ENCODE results near the gene PMEPA1. TPM values are rescaled to one million over a fixed set of nuclear protein-coding genes. Genes with fewer than 3 reads are reported as not detected.

Gene PMEPA1
- total RNA-seq, 2 experiments from 2014 or later = 0.37 TPM; not detected in 1

- no peak for ATAC-seq
- Mint-ChIP-seq H3K4me1 (ENCODE audit: low read depth) (peaks cover 23% of the 10 kb centered on the region), H3K36me3 (ENCODE audit: low read depth) (peaks cover 22% of the 10 kb centered on the region), H3K27ac (no peak overlapping the region), H3K4me3 (no peak overlapping the region), H3K9me3 (ENCODE audit: insufficient read depth) (no peaks in the 10 kb centered on the region), H3K27me3 (ENCODE audit: low read depth) (no peaks in the 10 kb centered on the region)
- ChIA-PET POLR2A (no interaction called here), CTCF (no interaction called here)
- no peak for DNase-seq
Measured at GRCh38 chr20:57613481-57613921, 96.3 kb downstream of the PMEPA1 start.

GRCh38 chr20:57612916-57613315, 96.9 kb downstream of the PMEPA1 start:
- ATAC-seq = no peak
- Mint-ChIP-seq H3K4me3 (no peak overlapping the region), H3K4me1 (ENCODE audit: low read depth) (peaks cover 18% of the 10 kb centered on the region), H3K36me3 (ENCODE audit: low read depth) (peaks cover 22% of the 10 kb centered on the region), H3K27me3 (ENCODE audit: low read depth) (no peaks in the 10 kb centered on the region), H3K27ac (no peak overlapping the region), H3K9me3 (ENCODE audit: insufficient read depth) (no peaks in the 10 kb centered on the region)
- no peak for DNase-seq
- POLR2A ChIA-PET = no interaction called here
- CTCF ChIA-PET = interaction anchor here (1.2 kb wide), 1 partner anchor 41 kb away, joined by 4 read pairs; no protein-coding TSS in a partner anchor

- H3K4me3 Mint-ChIP-seq = no peak overlapping the region
- DNase-seq = no peak
- POLR2A ChIA-PET = no interaction called here
- H3K36me3 Mint-ChIP-seq (ENCODE audit: low read depth) = peaks cover 24% of the 10 kb centered on the region
- ATAC-seq = no peak
- no peaks in the 10 kb centered on the region for H3K9me3 Mint-ChIP-seq (ENCODE audit: insufficient read depth)
- CTCF ChIA-PET = interaction anchor here (1.2 to 1.7 kb wide), 3 partner anchors 10 to 41 kb away, joined by 3 to 5 read pairs (median 4); no protein-coding TSS in a partner anchor
- H3K27me3 Mint-ChIP-seq (ENCODE audit: low read depth) = no peaks in the 10 kb centered on the region
- peaks cover 13% of the 10 kb centered on the region for H3K4me1 Mint-ChIP-seq (ENCODE audit: low read depth)
- H3K27ac Mint-ChIP-seq = no peak overlapping the region
Measured at GRCh38 chr20:57612436-57612835, 97.4 kb downstream of the PMEPA1 start.

GRCh38 chr20:57611586-57612311, 98.1 kb downstream of the PMEPA1 start:
- Mint-ChIP-seq H3K9me3 (ENCODE audit: insufficient read depth) (no peaks in the 10 kb centered on the region), H3K4me3 (no peak overlapping the region), H3K36me3 (ENCODE audit: low read depth) (peaks cover 24% of the 10 kb centered on the region), H3K27ac (no peak overlapping the region), H3K4me1 (ENCODE audit: low read depth) (peaks cover 6% of the 10 kb centered on the region), H3K27me3 (ENCODE audit: low read depth) (no peaks in the 10 kb centered on the region)
- DNase-seq = no peak
- CTCF ChIA-PET = interaction anchor here (1.2 to 1.7 kb wide), 4 partner anchors 11 to 42 kb away, joined by 3 to 5 read pairs (median 4); no protein-coding TSS in a partner anchor
- POLR2A ChIA-PET = no interaction called here
- ATAC-seq = no peak

GRCh38 chr20:57610261-57610952, 99.4 kb downstream of the PMEPA1 start:
- H3K36me3 Mint-ChIP-seq (ENCODE audit: low read depth) = peaks cover 24% of the 10 kb centered on the region
- CTCF ChIA-PET = interaction anchor here (0.9 to 1.7 kb wide), 5 partner anchors 10 to 71 kb away, joined by 3 to 5 read pairs (median 3); no protein-coding TSS in a partner anchor
- peaks cover under 1% of the 10 kb centered on the region for H3K4me1 Mint-ChIP-seq (ENCODE audit: low read depth)

GRCh38 chr20:57609842-57610167, 100.0 kb downstream of the PMEPA1 start:
- ChIA-PET CTCF (interaction anchor here (0.9 to 1.6 kb wide), 2 partner anchors 9 to 72 kb away, joined by 3 to 5 read pairs; no protein-coding TSS in a partner anchor), POLR2A (interaction anchor here (0.5 to 1.3 kb wide), 2 partner anchors 10 to 78 kb away, joined by 3 to 4 read pairs; partner anchors contain the start of gene ZBP1)
- ATAC-seq (no peak), DNase-seq (no peak)
- peaks cover 7% of the 10 kb centered on the region for H3K4me1 Mint-ChIP-seq (ENCODE audit: low read depth)
- no peak overlapping the region for H3K4me3 Mint-ChIP-seq
- H3K36me3 Mint-ChIP-seq (ENCODE audit: low read depth) = peaks cover 24% of the 10 kb centered on the region
- no peaks in the 10 kb centered on the region for H3K27me3 Mint-ChIP-seq (ENCODE audit: low read depth)
- H3K27ac Mint-ChIP-seq = no peak overlapping the region
- H3K9me3 Mint-ChIP-seq (ENCODE audit: insufficient read depth) = no peaks in the 10 kb centered on the region

More at GRCh38 chr20:57610261-57610952, 99.4 kb downstream of the PMEPA1 start:
- no peak overlapping the region for H3K4me3 Mint-ChIP-seq
- H3K27me3 Mint-ChIP-seq (ENCODE audit: low read depth) = no peaks in the 10 kb centered on the region
- ATAC-seq = no peak
- no peak overlapping the region for H3K27ac Mint-ChIP-seq
- POLR2A ChIA-PET = interaction anchor here (0.5 to 1.3 kb wide), 2 partner anchors 10 to 77 kb away, joined by 3 to 4 read pairs; partner anchors contain the start of gene ZBP1
- no peaks in the 10 kb centered on the region for H3K9me3 Mint-ChIP-seq (ENCODE audit: insufficient read depth)
- no peak for DNase-seq

GRCh38 chr20:57609086-57609841, 100.6 kb downstream of the PMEPA1 start:
- Mint-ChIP-seq H3K27ac (no peak overlapping the region), H3K4me1 (ENCODE audit: low read depth) (peaks cover 10% of the 10 kb centered on the region), H3K9me3 (ENCODE audit: insufficient read depth) (no peaks in the 10 kb centered on the region), H3K36me3 (ENCODE audit: low read depth) (peaks cover 21% of the 10 kb centered on the region), H3K4me3 (no peak overlapping the region), H3K27me3 (ENCODE audit: low read depth) (no peaks in the 10 kb centered on the region)
- ATAC-seq = no peak
- ChIA-PET POLR2A (interaction anchor here (1.3 kb wide), 1 partner anchor 11 kb away, joined by 4 read pairs; the partner anchor contains the start of gene ZBP1), CTCF (no interaction called here)
- DNase-seq = no peak

GRCh38 chr20:57608516-57608915, 101.3 kb downstream of the PMEPA1 start:
- Mint-ChIP-seq H3K9me3 (ENCODE audit: insufficient read depth) (no peaks in the 10 kb centered on the region), H3K27ac (no peak overlapping the region), H3K27me3 (ENCODE audit: low read depth) (no peaks in the 10 kb centered on the region), H3K4me1 (ENCODE audit: low read depth) (peaks cover 10% of the 10 kb centered on the region), H3K36me3 (ENCODE audit: low read depth) (peaks cover 19% of the 10 kb centered on the region), H3K4me3 (no peak overlapping the region)
- CTCF ChIA-PET = interaction anchor here (0.6 kb wide), 1 partner anchor 14 kb away, joined by 3 read pairs; no protein-coding TSS in a partner anchor
- no peak for ATAC-seq
- no peak for DNase-seq
- POLR2A ChIA-PET = no interaction called here

- Mint-ChIP-seq H3K27me3 (ENCODE audit: low read depth) (no peaks in the 10 kb centered on the region), H3K9me3 (ENCODE audit: insufficient read depth) (no peaks in the 10 kb centered on the region), H3K4me1 (ENCODE audit: low read depth) (peaks cover 13% of the 10 kb centered on the region), H3K4me3 (no peak overlapping the region), H3K36me3 (ENCODE audit: low read depth) (peaks cover 11% of the 10 kb centered on the region), H3K27ac (no peak overlapping the region)
- CTCF ChIA-PET = interaction anchor here (1.0 to 2.9 kb wide), 5 partner anchors 9 to 574 kb away, joined by 3 to 18 read pairs (median 4); partner anchors contain the start of gene ZBP1
- no peak for ATAC-seq
- DNase-seq = no peak
- POLR2A ChIA-PET = interaction anchor here (1.1 kb wide), 1 partner anchor 10 kb away, joined by 3 read pairs; no protein-coding TSS in a partner anchor
Measured at GRCh38 chr20:57605878-57606277, 103.9 kb downstream of the PMEPA1 start.

GRCh38 chr20:57605045-57605444, 104.8 kb downstream of the PMEPA1 start:
- DNase-seq (no peak), ATAC-seq (no peak)
- CTCF ChIA-PET = no interaction called here
- H3K36me3 Mint-ChIP-seq (ENCODE audit: low read depth) = peaks cover 6% of the 10 kb centered on the region
- no peak overlapping the region for H3K4me3 Mint-ChIP-seq
- H3K4me1 Mint-ChIP-seq (ENCODE audit: low read depth) = peaks cover 19% of the 10 kb centered on the region
- H3K9me3 Mint-ChIP-seq (ENCODE audit: insufficient read depth) = no peaks in the 10 kb centered on the region
- POLR2A ChIA-PET = no interaction called here
- peaks cover 1% of the 10 kb centered on the region for H3K27me3 Mint-ChIP-seq (ENCODE audit: low read depth)
- H3K27ac Mint-ChIP-seq = no peak overlapping the region

GRCh38 chr20:57603120-57603519, 106.7 kb downstream of the PMEPA1 start:
- POLR2A ChIA-PET = interaction anchor here (0.7 kb wide), 1 partner anchor 390 kb away, joined by 3 read pairs; no protein-coding TSS in a partner anchor
- DNase-seq (no peak), ATAC-seq (no peak)
- Mint-ChIP-seq H3K27ac (no peak overlapping the region), H3K27me3 (ENCODE audit: low read depth) (peaks cover 6% of the 10 kb centered on the region), H3K4me3 (no peak overlapping the region), H3K9me3 (ENCODE audit: insufficient read depth) (no peaks in the 10 kb centered on the region), H3K36me3 (ENCODE audit: low read depth) (peaks cover 2% of the 10 kb centered on the region), H3K4me1 (ENCODE audit: low read depth) (peaks cover 19% of the 10 kb centered on the region)
- CTCF ChIA-PET = interaction anchor here (2.1 kb wide), 1 partner anchor 20 kb away, joined by 6 read pairs; no protein-coding TSS in a partner anchor
